Measurements from ENCODE around the gene JMJD6. TPM values are rescaled to one million over a fixed set of nuclear protein-coding genes. Genes with fewer than 3 reads are reported as not detected.

JMJD6 gene
- total and polyA plus RNA-seq, 9 of the 15 experiments (the other 6 are each of a cell fraction or from before 2014, with no cell fraction given) = 2.5 to 52.3 (median 36.3) TPM

- TF ChIP-seq UBTF (IDR thresholded peaks at IDR 0.05; ENCODE audit: borderline replicate concordance in 1 of 2, low read depth in 2 of 2, low read length in 2 of 2) = no peak
- TF ChIP-seq CHCHD3 (CRISPR knock-in tag; IDR thresholded peaks at IDR 0.05) = no peak
Measured at GRCh38 chr17:76670718-76671122, 55.7 kb downstream of the JMJD6 start (continued).

GRCh38 chr17:76670020-76670717, 56.2 kb downstream of the JMJD6 start:
- intact Hi-C loops (cut with micrococcal nuclease) = loop anchor here (5.0 kb wide), 1 partner anchor 33 kb away; no protein-coding TSS in a partner anchor
- no peak for TF ChIP-seq TBP (optimal IDR thresholded peaks at IDR 0.05; ENCODE audit: low read depth, low read length)
- TF ChIP-seq ZNF197 (CRISPR knock-in tag; IDR thresholded peaks at IDR 0.05; ENCODE audit: low read depth) = no peak
- no peak for TF ChIP-seq ZNF134 (CRISPR knock-in tag; conservative IDR thresholded peaks at IDR 0.05)
- no peak for TF ChIP-seq ATF1 (CRISPR knock-in tag; IDR thresholded peaks at IDR 0.05)
- no peak for TF ChIP-seq ATF1 (tag; IDR thresholded peaks at IDR 0.05)
- TF ChIP-seq ATF6 (CRISPR knock-in tag; IDR thresholded peaks at IDR 0.05) = no peak
- no peak for TF ChIP-seq RBFOX2 (IDR thresholded peaks at IDR 0.05; ENCODE audit: low read depth, low read length)
- no peak for TF ChIP-seq DMBX1 (CRISPR knock-in tag; IDR thresholded peaks at IDR 0.05; ENCODE audit: borderline replicate concordance)

More at GRCh38 chr17:76670020-76670717, 56.2 kb downstream of the JMJD6 start:
- H2AFZ ChIP-seq (ENCODE audit: low read depth, low read length) = peak overlapping the region; percentile 96
- POLR2A ChIA-PET = interaction anchor here (1.0 to 1.9 kb wide), 2 partner anchors 11 to 27 kb away, joined by 3 to 10 read pairs; no protein-coding TSS in a partner anchor
- no peaks in the 10 kb centered on the region for H3K36me3 ChIP-seq (ENCODE audit: control insufficient read depth, insufficient read depth, low read length)
- no TSS peak for BruUV-seq (replicated peaks)
- peak overlapping the region in 1 of 2 experiments; percentile 84; a peak in 1 of 4 replicates for H3K9ac ChIP-seq (ENCODE audit: insufficient read depth in 1 of 2, low read depth in 2 of 2, low read length in 2 of 2)
- H3K4me1 ChIP-seq (replicated peaks in 1 of 2; ENCODE audit: control insufficient read depth in 2 of 2, insufficient read depth in 2 of 2, low read length in 2 of 2) = peaks cover 30 to 37% of the 10 kb centered on the region in 2 experiments; a peak in 4 of 5 replicates
- H3K4me3 ChIP-seq = no peak overlapping the region
- no peaks in the 10 kb centered on the region for H3K9me1 ChIP-seq (ENCODE audit: control insufficient read depth, insufficient read depth, low read length)
- in situ Hi-C loops (cut with MboI) = no loop called here
- H3K4me2 ChIP-seq (ENCODE audit: insufficient read depth, low read length) = no peak overlapping the region
- H3K27me3 ChIP-seq (ENCODE audit: control insufficient read depth in 2 of 2, insufficient read depth in 2 of 2, low read length in 2 of 2) = no peaks in the 10 kb centered on the region
- no peaks in the 10 kb centered on the region for H4K20me1 ChIP-seq (replicated peaks; ENCODE audit: control insufficient read depth, insufficient read depth, low read length)
- 81% methylated on average over 9 of the region's 9 CpGs for WGBS (ENCODE audit: insufficient coverage, low coverage, missing lambda C conversion rate)
- ATAC-seq (no peak), FAIRE-seq (no peak), DNase-seq (ENCODE audit: extremely low read depth in 1 of 4, low spot score in 3 of 4) (no peak)
- peaks cover 7% of the 10 kb centered on the region; the same call in 2 of the 3 replicates for H3K79me2 ChIP-seq (ENCODE audit: control insufficient read depth, insufficient read depth, low read length)
- no peaks in the 10 kb centered on the region for H3K9me3 ChIP-seq (replicated peaks; ENCODE audit: control insufficient read depth, insufficient read depth, low read depth, low read length)
- 0 out of 3 replicates have a peak overlapping the region, but pooled peaks have one; percentile 85 for H3K27ac ChIP-seq (ENCODE audit: extremely low read depth, low read depth, low read length)
- CTCF ChIA-PET (ENCODE audit: low intra/inter-chr PET ratio) = no interaction called here
